Measurements from ENCODE around the gene CSMD2.

DNA sequence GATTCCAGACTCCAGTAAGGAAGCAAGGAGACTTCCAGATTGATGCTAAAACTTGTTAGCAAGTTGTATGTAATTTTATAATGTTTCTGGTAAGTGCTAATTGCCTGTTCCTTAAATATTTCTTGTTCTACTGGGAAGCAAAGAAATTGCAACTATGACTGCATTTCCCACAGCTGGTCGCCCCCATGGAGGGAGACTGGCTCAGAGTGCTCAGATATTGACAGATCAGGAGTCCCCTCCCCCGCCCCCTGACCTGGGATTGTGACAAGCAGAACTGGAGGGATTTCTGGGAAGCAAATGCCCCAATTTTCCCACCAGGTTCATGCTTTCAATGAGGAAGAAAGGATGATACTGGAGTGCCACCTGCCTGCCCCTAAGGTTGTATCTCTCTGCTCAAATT, 383.4 kb downstream of the CSMD2 start:
- TF ChIP-seq SIN3A (conservative IDR thresholded peaks at IDR 0.05 in 1 of 2, IDR thresholded peaks at IDR 0.05 in 1 of 2; ENCODE audit: low read depth in 1 of 2, low read length in 2 of 2) (no peak), GABPA (IDR thresholded peaks at IDR 0.05; ENCODE audit: borderline replicate concordance, insufficient read depth, low read length) (no peak), POLR2AphosphoS5 (IDR thresholded peaks at IDR 0.05; ENCODE audit: low read depth, low read length) (no peak), BCL11A (IDR thresholded peaks at IDR 0.05; ENCODE audit: low read depth in 2 of 2, low read length in 2 of 2) (no peak), RFX5 (IDR thresholded peaks at IDR 0.05; ENCODE audit: borderline replicate concordance, low read depth, low read length) (no peak), JUND (IDR thresholded peaks at IDR 0.05; ENCODE audit: low read length) (no peak), RBBP5 (IDR thresholded peaks at IDR 0.05; ENCODE audit: borderline replicate concordance, low read depth, low read length) (no peak)
- TF ChIP-seq, protein P1, sequence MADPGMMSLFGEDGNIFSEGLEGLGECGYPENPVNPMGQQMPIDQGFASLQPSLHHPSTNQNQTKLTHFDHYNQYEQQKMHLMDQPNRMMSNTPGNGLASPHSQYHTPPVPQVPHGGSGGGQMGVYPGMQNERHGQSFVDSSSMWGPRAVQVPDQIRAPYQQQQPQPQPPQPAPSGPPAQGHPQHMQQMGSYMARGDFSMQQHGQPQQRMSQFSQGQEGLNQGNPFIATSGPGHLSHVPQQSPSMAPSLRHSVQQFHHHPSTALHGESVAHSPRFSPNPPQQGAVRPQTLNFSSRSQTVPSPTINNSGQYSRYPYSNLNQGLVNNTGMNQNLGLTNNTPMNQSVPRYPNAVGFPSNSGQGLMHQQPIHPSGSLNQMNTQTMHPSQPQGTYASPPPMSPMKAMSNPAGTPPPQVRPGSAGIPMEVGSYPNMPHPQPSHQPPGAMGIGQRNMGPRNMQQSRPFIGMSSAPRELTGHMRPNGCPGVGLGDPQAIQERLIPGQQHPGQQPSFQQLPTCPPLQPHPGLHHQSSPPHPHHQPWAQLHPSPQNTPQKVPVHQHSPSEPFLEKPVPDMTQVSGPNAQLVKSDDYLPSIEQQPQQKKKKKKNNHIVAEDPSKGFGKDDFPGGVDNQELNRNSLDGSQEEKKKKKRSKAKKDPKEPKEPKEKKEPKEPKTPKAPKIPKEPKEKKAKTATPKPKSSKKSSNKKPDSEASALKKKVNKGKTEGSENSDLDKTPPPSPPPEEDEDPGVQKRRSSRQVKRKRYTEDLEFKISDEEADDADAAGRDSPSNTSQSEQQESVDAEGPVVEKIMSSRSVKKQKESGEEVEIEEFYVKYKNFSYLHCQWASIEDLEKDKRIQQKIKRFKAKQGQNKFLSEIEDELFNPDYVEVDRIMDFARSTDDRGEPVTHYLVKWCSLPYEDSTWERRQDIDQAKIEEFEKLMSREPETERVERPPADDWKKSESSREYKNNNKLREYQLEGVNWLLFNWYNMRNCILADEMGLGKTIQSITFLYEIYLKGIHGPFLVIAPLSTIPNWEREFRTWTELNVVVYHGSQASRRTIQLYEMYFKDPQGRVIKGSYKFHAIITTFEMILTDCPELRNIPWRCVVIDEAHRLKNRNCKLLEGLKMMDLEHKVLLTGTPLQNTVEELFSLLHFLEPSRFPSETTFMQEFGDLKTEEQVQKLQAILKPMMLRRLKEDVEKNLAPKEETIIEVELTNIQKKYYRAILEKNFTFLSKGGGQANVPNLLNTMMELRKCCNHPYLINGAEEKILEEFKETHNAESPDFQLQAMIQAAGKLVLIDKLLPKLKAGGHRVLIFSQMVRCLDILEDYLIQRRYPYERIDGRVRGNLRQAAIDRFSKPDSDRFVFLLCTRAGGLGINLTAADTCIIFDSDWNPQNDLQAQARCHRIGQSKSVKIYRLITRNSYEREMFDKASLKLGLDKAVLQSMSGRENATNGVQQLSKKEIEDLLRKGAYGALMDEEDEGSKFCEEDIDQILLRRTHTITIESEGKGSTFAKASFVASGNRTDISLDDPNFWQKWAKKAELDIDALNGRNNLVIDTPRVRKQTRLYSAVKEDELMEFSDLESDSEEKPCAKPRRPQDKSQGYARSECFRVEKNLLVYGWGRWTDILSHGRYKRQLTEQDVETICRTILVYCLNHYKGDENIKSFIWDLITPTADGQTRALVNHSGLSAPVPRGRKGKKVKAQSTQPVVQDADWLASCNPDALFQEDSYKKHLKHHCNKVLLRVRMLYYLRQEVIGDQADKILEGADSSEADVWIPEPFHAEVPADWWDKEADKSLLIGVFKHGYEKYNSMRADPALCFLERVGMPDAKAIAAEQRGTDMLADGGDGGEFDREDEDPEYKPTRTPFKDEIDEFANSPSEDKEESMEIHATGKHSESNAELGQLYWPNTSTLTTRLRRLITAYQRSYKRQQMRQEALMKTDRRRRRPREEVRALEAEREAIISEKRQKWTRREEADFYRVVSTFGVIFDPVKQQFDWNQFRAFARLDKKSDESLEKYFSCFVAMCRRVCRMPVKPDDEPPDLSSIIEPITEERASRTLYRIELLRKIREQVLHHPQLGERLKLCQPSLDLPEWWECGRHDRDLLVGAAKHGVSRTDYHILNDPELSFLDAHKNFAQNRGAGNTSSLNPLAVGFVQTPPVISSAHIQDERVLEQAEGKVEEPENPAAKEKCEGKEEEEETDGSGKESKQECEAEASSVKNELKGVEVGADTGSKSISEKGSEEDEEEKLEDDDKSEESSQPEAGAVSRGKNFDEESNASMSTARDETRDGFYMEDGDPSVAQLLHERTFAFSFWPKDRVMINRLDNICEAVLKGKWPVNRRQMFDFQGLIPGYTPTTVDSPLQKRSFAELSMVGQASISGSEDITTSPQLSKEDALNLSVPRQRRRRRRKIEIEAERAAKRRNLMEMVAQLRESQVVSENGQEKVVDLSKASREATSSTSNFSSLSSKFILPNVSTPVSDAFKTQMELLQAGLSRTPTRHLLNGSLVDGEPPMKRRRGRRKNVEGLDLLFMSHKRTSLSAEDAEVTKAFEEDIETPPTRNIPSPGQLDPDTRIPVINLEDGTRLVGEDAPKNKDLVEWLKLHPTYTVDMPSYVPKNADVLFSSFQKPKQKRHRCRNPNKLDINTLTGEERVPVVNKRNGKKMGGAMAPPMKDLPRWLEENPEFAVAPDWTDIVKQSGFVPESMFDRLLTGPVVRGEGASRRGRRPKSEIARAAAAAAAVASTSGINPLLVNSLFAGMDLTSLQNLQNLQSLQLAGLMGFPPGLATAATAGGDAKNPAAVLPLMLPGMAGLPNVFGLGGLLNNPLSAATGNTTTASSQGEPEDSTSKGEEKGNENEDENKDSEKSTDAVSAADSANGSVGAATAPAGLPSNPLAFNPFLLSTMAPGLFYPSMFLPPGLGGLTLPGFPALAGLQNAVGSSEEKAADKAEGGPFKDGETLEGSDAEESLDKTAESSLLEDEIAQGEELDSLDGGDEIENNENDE (IDR thresholded peaks at IDR 0.05; ENCODE audit: insufficient replicate concordance, low read length) = no peak
- TF ChIP-seq, protein P2, sequence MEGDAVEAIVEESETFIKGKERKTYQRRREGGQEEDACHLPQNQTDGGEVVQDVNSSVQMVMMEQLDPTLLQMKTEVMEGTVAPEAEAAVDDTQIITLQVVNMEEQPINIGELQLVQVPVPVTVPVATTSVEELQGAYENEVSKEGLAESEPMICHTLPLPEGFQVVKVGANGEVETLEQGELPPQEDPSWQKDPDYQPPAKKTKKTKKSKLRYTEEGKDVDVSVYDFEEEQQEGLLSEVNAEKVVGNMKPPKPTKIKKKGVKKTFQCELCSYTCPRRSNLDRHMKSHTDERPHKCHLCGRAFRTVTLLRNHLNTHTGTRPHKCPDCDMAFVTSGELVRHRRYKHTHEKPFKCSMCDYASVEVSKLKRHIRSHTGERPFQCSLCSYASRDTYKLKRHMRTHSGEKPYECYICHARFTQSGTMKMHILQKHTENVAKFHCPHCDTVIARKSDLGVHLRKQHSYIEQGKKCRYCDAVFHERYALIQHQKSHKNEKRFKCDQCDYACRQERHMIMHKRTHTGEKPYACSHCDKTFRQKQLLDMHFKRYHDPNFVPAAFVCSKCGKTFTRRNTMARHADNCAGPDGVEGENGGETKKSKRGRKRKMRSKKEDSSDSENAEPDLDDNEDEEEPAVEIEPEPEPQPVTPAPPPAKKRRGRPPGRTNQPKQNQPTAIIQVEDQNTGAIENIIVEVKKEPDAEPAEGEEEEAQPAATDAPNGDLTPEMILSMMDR (IDR thresholded peaks at IDR 0.05; ENCODE audit: control extremely low read depth in 1 of 3, insufficient read depth in 1 of 3, low read depth in 1 of 3, low read length in 3 of 3) = no peak
